Measurements from ENCODE around the gene TRMT44. TPM values are rescaled to one million over a fixed set of nuclear protein-coding genes. Genes with fewer than 3 reads are reported as not detected.

The TRMT44 gene
- polyA plus RNA-seq, 1 experiment = 7.0 TPM

GRCh38 chr4:8464381-8464780, 23.8 kb downstream of the TRMT44 start:
- H3K27me3 ChIP-seq (ENCODE audit: control insufficient read depth, insufficient read depth, low read length) = no peaks in the 10 kb centered on the region
- POLR2A ChIA-PET = no interaction called here
- no peak overlapping the region for H3K4me3 ChIP-seq (ENCODE audit: low read depth, low read length)
- TF ChIP-seq CTCF (IDR thresholded peaks at IDR 0.05; ENCODE audit: low read depth, low read length) = no peak
- no peaks in the 10 kb centered on the region; the same call in 1 of the 2 replicates for H3K9me3 ChIP-seq (ENCODE audit: control insufficient read depth, insufficient read depth, low read length)
- CTCF ChIA-PET = no interaction called here
- no peak for DNase-seq (ENCODE audit: low read depth, low spot score)
- H3K27ac ChIP-seq (ENCODE audit: low read depth, low read length) = no peak overlapping the region

GRCh38 chr4:8465615-8466611, 25.3 kb downstream of the TRMT44 start:
- Histone ChIP-seq H3K4me3 (ENCODE audit: low read depth, low read length) (no peak overlapping the region), H3K27ac (ENCODE audit: low read depth, low read length) (no peak overlapping the region), H3K9me3 (ENCODE audit: control insufficient read depth, insufficient read depth, low read length) (no peaks in the 10 kb centered on the region; the same call in 1 of the 2 replicates), H3K27me3 (ENCODE audit: control insufficient read depth, insufficient read depth, low read length) (no peaks in the 10 kb centered on the region)
- DNase-seq (ENCODE audit: low read depth, low spot score) = no peak
- ChIA-PET POLR2A (no interaction called here), CTCF (no interaction called here)
- TF ChIP-seq CTCF (IDR thresholded peaks at IDR 0.05; ENCODE audit: low read depth, low read length) = no peak

- Histone ChIP-seq H3K9me3 (ENCODE audit: control insufficient read depth, insufficient read depth, low read length) (no peaks in the 10 kb centered on the region; the same call in 1 of the 2 replicates), H3K27me3 (ENCODE audit: control insufficient read depth, insufficient read depth, low read length) (no peaks in the 10 kb centered on the region), H3K27ac (ENCODE audit: low read depth, low read length) (no peak overlapping the region), H3K4me3 (ENCODE audit: low read depth, low read length) (no peak overlapping the region)
- ChIA-PET CTCF (interaction anchor here (1.2 to 1.6 kb wide), 2 partner anchors 19 to 128 kb away, joined by 5 to 9 read pairs; no protein-coding TSS in a partner anchor), POLR2A (interaction anchor here (0.7 kb wide), 1 partner anchor 125 kb away, joined by 3 read pairs; the partner anchor contains the start of gene CPZ)
- no peak for TF ChIP-seq CTCF (IDR thresholded peaks at IDR 0.05; ENCODE audit: low read depth, low read length)
- no peak for DNase-seq (ENCODE audit: low read depth, low spot score)
Observed at GRCh38 chr4:8467016-8467415, 26.4 kb downstream of the TRMT44 start.

GRCh38 chr4:8468746-8469535, 28.4 kb downstream of the TRMT44 start:
- Histone ChIP-seq H3K4me3 (ENCODE audit: low read depth, low read length) (no peak overlapping the region), H3K27me3 (ENCODE audit: control insufficient read depth, insufficient read depth, low read length) (no peaks in the 10 kb centered on the region), H3K9me3 (ENCODE audit: control insufficient read depth, insufficient read depth, low read length) (no peaks in the 10 kb centered on the region; the same call in 1 of the 2 replicates), H3K27ac (ENCODE audit: low read depth, low read length) (no peak overlapping the region)
- POLR2A ChIA-PET = no interaction called here
- TF ChIP-seq CTCF (IDR thresholded peaks at IDR 0.05; ENCODE audit: low read depth, low read length) = peak; percentile 99
- DNase-seq (ENCODE audit: low read depth, low spot score) = peak; percentile 26
- CTCF ChIA-PET = interaction anchor here (0.8 to 2.3 kb wide), 20 partner anchors 10 to 145 kb away, joined by 3 to 12 read pairs (median 4); partner anchors contain the start of gene CPZ

All from AG04450 (cell line).